Transverse colon (tissue), 4 donors: Measurements from ENCODE around the gene AGAP5. TPM values are rescaled to one million over a fixed set of nuclear protein-coding genes. Genes with fewer than 3 reads are reported as not detected.
"Not testable (repeated sequence)": the region's sequence is repeated elsewhere in the genome, so short reads cannot be mapped to it uniquely, and the experiment has no call there.

Experiments
- DNase-seq: peaks from one replicate; pipeline ENCODE4 v3.0.0-alpha.2; 2019
- H3K27ac ChIP-seq, 4 donors: fragments of 200-600 bp; sonication (generic); 2 replicates each; pipeline ENCODE4 v1.5.1; 2016 to 2018; ENCODE audit warnings: inconsistent platforms in 4 of 4
- H3K27me3 ChIP-seq: fragments of 200-600 bp; sonication (generic); 2 replicates; pipeline ENCODE4 v1.5.1; 2017; ENCODE audit warnings: inconsistent platforms
- H3K36me3 ChIP-seq, 4 donors: fragments of 200-600 bp; sonication (generic); 2 replicates each; pipeline ENCODE4 v1.5.1; 2017 to 2019; ENCODE audit warnings: inconsistent platforms in 4 of 4
- H3K4me1 ChIP-seq, 4 donors: fragments of 200-600 bp; sonication (generic); 2 replicates each; pipeline ENCODE4 v1.5.1; 2017 to 2020; ENCODE audit warnings: inconsistent platforms in 4 of 4
- H3K4me3 ChIP-seq, 4 donors: fragments of 200-600 bp; sonication (generic); 1 replicate in 1 of 4; 2 replicates in 3 of 4; pipeline versions ENCODE4 v1.5.1 to v1.6.1; 2017 to 2019; ENCODE audit warnings: inconsistent platforms in 4 of 4
- H3K9me3 ChIP-seq, 2 donors: fragments of 200-600 bp; sonication (generic); 2 replicates each; pipeline ENCODE4 v1.5.1; 2017 to 2019; ENCODE audit warnings: inconsistent platforms in 2 of 2
- CTCF ChIP-seq, 5 experiments: fragments of 200-600 bp in 3 of 5; fragments of 450-650 bp in 2 of 5; sonication (generic) in 3 of 5; IDR thresholded peaks; 1 replicate in 2 of 5; 2 replicates in 3 of 5; pipeline ENCODE4 v1.5.1; 2016 to 2017; ENCODE audit warnings: antibody characterized with exemption in 5 of 5, inconsistent platforms in 3 of 5, mild to moderate bottlenecking in 2 of 5, moderate library complexity in 1 of 5
- EP300 ChIP-seq: sonication (generic); formaldehyde crosslinking; IDR thresholded peaks from one replicate; pipeline ENCODE4 v1.6.1; 2017; ENCODE audit warnings: antibody characterized with exemption, low read depth
- POLR2A ChIP-seq: fragments of 450-650 bp; IDR thresholded peaks from one replicate; pipeline ENCODE4 v1.6.1; 2016; ENCODE audit warnings: antibody characterized with exemption, mild to moderate bottlenecking, moderate library complexity
- POLR2AphosphoS5 ChIP-seq, 3 donors: sonication (generic); formaldehyde crosslinking; IDR thresholded peaks; one replicate each; pipeline ENCODE4 v1.6.1; 2016; ENCODE audit warnings: antibody characterized with exemption in 3 of 3
- WGBS, 2 donors: methylation state at CpG; one replicate each; pipeline ENCODE4 v1.1.5; 2018; ENCODE audit warnings: low coverage in 1 of 2; 5-methylcytosine and 5-hydroxymethylcytosine counted together
- in situ Hi-C, 4 donors: fragments of 200-750 bp; cut with MboI; loops; one replicate each; pipeline versions ENCODE4 v1.15.0 to v1.15.1; 2017; ENCODE audit warnings: low sequenced_read_pairs in 3 of 4, low pct_ligation_motif_present in 1 of 4, low pct_unique_long_range_greater_than_20kb in 1 of 4
- intact Hi-C: fragments of 100-400 bp; cut with DNase I; formaldehyde crosslinking; loops from one replicate; pipeline ENCODE4 v1.15.1; 2023; ENCODE audit warnings: low total_unique reads
- total RNA-seq, 4 donors: library from RNA; depleted of rRNA; stranded (reverse); fragments of >200 nt; gene quantifications; one replicate each; pipeline ENCODE4 v1.1.0, GENCODE V29; 2016

The AGAP5 gene
- total RNA-seq, 4 donors from 2014 or later: 8.0 to 12.7 (median 8.6) TPM; not detected in 1

GRCh38 chr10:73663621-73664020 is 34.3 kb downstream of the AGAP5 start:
- H3K36me3 ChIP-seq, DNase-seq, H3K27me3 ChIP-seq, H3K4me1 ChIP-seq, H3K4me3 ChIP-seq, H3K9me3 ChIP-seq, intact Hi-C loops, in situ Hi-C loops, H3K27ac ChIP-seq: not testable (repeated sequence)
- WGBS, 2 donors: 74% methylated on average over 10 of the region's 10 CpGs; no CpG with 5 or more reads in 1 of the 2 donors

- H3K4me3 ChIP-seq, intact Hi-C loops, H3K27me3 ChIP-seq, H3K4me1 ChIP-seq, in situ Hi-C loops, H3K27ac ChIP-seq, DNase-seq, H3K36me3 ChIP-seq, H3K9me3 ChIP-seq: not testable (repeated sequence)
- WGBS, 2 donors: 74 to 79% methylated on average over 5 to 7 of the region's 7 CpGs
These were observed 35.2 kb downstream of the AGAP5 start for GRCh38 chr10:73662705-73663104.

GRCh38 chr10:73655990-73656298 is 42.0 kb downstream of the AGAP5 start, which contains the start of gene SYNPO2L:
TSS of gene SYNPO2L (minus strand) at chr10:73656029. CDS start at chr10:73655922, 107 bp downstream.
- Histone ChIP-seq H3K4me3 (no peak within 1 kb of the TSS), H3K4me1 (peaks cover 0 to 9% (median 0%) of the 10 kb centered on the region in 4 donors), H3K9me3 (no peaks in the 10 kb centered on the region), H3K27ac (no peak within 1 kb of the TSS), H3K27me3 (no peaks in the 10 kb centered on the region), H3K36me3 (no peaks in the 10 kb centered on the region)
- in situ Hi-C loops: no loop called here
- intact Hi-C loops: no loop called here
- no peak for DNase-seq
- no peak for TF ChIP-seq EP300
- no peak for TF ChIP-seq POLR2A
- TF ChIP-seq CTCF (IDR thresholded peaks at IDR 0.05): no peak
- TF ChIP-seq POLR2AphosphoS5 (IDR thresholded peaks at IDR 0.05): no peak
- 71 to 80% methylated on average over 1 to 5 of the region's 5 CpGs for WGBS, 2 donors

- in situ Hi-C loops: no loop called here
- Histone ChIP-seq H3K4me1 (peaks cover 0 to 9% (median 0%) of the 10 kb centered on the region in 4 donors), H3K27ac (no peak overlapping the region), H3K27me3 (no peaks in the 10 kb centered on the region), H3K9me3 (no peaks in the 10 kb centered on the region), H3K4me3 (no peak overlapping the region), H3K36me3 (no peaks in the 10 kb centered on the region)
- intact Hi-C loops: no loop called here
- TF ChIP-seq POLR2AphosphoS5 (IDR thresholded peaks at IDR 0.05): no peak
- TF ChIP-seq EP300: no peak
- no peak for TF ChIP-seq CTCF (IDR thresholded peaks at IDR 0.05)
- no peak for TF ChIP-seq POLR2A
- DNase-seq: peak; percentile 59
- WGBS, 2 donors: 50 to 65% methylated on average over 2 to 12 of the region's 12 CpGs
These were observed 42.5 kb downstream of the AGAP5 start for GRCh38 chr10:73655257-73655989.

GRCh38 chr10:73653701-73654100 is 44.2 kb downstream of the AGAP5 start:
- no peaks in the 10 kb centered on the region for H3K36me3 ChIP-seq
- H3K4me3 ChIP-seq: no peak overlapping the region
- no peak for TF ChIP-seq POLR2A
- TF ChIP-seq CTCF (IDR thresholded peaks at IDR 0.05): no peak
- no peak for TF ChIP-seq EP300
- no peak for TF ChIP-seq POLR2AphosphoS5 (IDR thresholded peaks at IDR 0.05)
- intact Hi-C loops: no loop called here
- no peak for DNase-seq
- no peaks in the 10 kb centered on the region for H3K9me3 ChIP-seq
- H3K27me3 ChIP-seq: no peaks in the 10 kb centered on the region
- peaks cover 0 to 9% (median 0%) of the 10 kb centered on the region in 4 donors for H3K4me1 ChIP-seq
- WGBS, 2 donors: 82% methylated on average over 3 of the region's 3 CpGs; no CpG with 5 or more reads in 1 of the 2 donors
- no peak overlapping the region for H3K27ac ChIP-seq
- in situ Hi-C loops: no loop called here
